ENCODE data around the gene C19orf81. TPM values are rescaled to one million over a fixed set of nuclear protein-coding genes. Genes with fewer than 3 reads are reported as not detected.

The C19orf81 gene
- total and polyA plus RNA-seq, 9 of the 15 experiments (the other 6 are each of a cell fraction or from before 2014, with no cell fraction given), result 2.5 to 42.9 (median 33.0) TPM; not detected in 4

GRCh38 chr19:50602935-50603334 is 46.3 kb upstream of the C19orf81 start (continued):
- peak; percentile 65 for TF ChIP-seq ZBTB40 (IDR thresholded peaks at IDR 0.05)
- TF ChIP-seq ZBTB40 (CRISPR knock-in tag; IDR thresholded peaks at IDR 0.05), result no peak
- peak; percentile 42 for TF ChIP-seq MTA2 (IDR thresholded peaks at IDR 0.05; ENCODE audit: low read depth)
- TF ChIP-seq ZNF263 (CRISPR knock-in tag; IDR thresholded peaks at IDR 0.05; ENCODE audit: borderline replicate concordance), result peak; percentile 62; the same call in 1 of the 2 replicates
- no peak for TF ChIP-seq IFI16 (CRISPR knock-in tag; IDR thresholded peaks at IDR 0.05)
- no peak for TF ChIP-seq TRIM28 (IDR thresholded peaks at IDR 0.05)
- TF ChIP-seq FOXA3 (CRISPR knock-in tag; conservative IDR thresholded peaks at IDR 0.05 in 1 of 2, IDR thresholded peaks at IDR 0.05 in 1 of 2), result no peak
- peak; percentile 46 for TF ChIP-seq POLR2B (IDR thresholded peaks at IDR 0.05; ENCODE audit: low read depth, partially characterized antibody)
- 0 out of 2 replicates have a peak, but pooled peaks have one; percentile 35 for TF ChIP-seq ZNF57 (CRISPR knock-in tag; IDR thresholded peaks at IDR 0.05)
- TF ChIP-seq BRF2 (IDR thresholded peaks at IDR 0.05; ENCODE audit: borderline replicate concordance, insufficient read depth, insufficient read length), result no peak
- TF ChIP-seq L3MBTL2 (IDR thresholded peaks at IDR 0.05), result no peak
- no peak for TF ChIP-seq POLR3A (IDR thresholded peaks at IDR 0.05; ENCODE audit: borderline replicate concordance, extremely low read depth, insufficient read depth, insufficient read length)
- no peak for TF ChIP-seq ZNF232 (CRISPR knock-in tag; IDR thresholded peaks at IDR 0.05)
- peak; percentile 52; the same call in 1 of the 2 replicates for TF ChIP-seq CTBP1 (IDR thresholded peaks at IDR 0.05; ENCODE audit: borderline replicate concordance)
- TF ChIP-seq CAMTA2 (CRISPR knock-in tag; conservative IDR thresholded peaks at IDR 0.05), result no peak
- 0 out of 4 replicates have a peak, but pooled peaks of 1 of the 2 experiments have one; percentile 39 for TF ChIP-seq ETV6 (IDR thresholded peaks at IDR 0.05; ENCODE audit: borderline replicate concordance in 1 of 2, low read depth in 2 of 2, low read length in 1 of 2)
- no peak for TF ChIP-seq ETV6 (CRISPR knock-in tag; IDR thresholded peaks at IDR 0.05; ENCODE audit: borderline replicate concordance)
- no peak for TF ChIP-seq HDAC6 (IDR thresholded peaks at IDR 0.05; ENCODE audit: low read depth, low read length)
- TF ChIP-seq CREM (IDR thresholded peaks at IDR 0.05; ENCODE audit: low read depth), result 0 out of 2 replicates have a peak, but pooled peaks have one; percentile 43
- peak; percentile 56 for TF ChIP-seq ASH1L (IDR thresholded peaks at IDR 0.05; ENCODE audit: borderline replicate concordance, low read depth, partially characterized antibody)
- peak; percentile 27; the same call in 1 of the 2 replicates for TF ChIP-seq SOX6 (IDR thresholded peaks at IDR 0.05)

Measured in K562 (cell line).